Astrocyte of the cerebellum (primary cell): ENCODE results near the gene GPR142.

Experiments
- DNase-seq: peaks from one replicate; pipeline ENCODE4 v3.0.0-alpha.2; 2011; ENCODE audit warnings: low read depth
- H3K4me3 ChIP-seq: 2 replicates; pipeline ENCODE4 v1.5.1; 2011; ENCODE audit warnings: mild to moderate bottlenecking, low read depth, low read length, moderate library complexity
- in situ Hi-C: cut with HindIII; loops from 2 replicates; pipeline ENCODE4 v1.10.0; 2017; ENCODE audit warnings: low sequenced_read_pairs
- TF ChIP-seq, protein P1 (sequence below): IDR thresholded peaks from 2 replicates; pipeline ENCODE4 v1.5.1; 2012; ENCODE audit warnings: low read length, low read depth, moderate library complexity, mild to moderate bottlenecking; ENCODE audit errors: missing control alignments

The GPR142 gene

GRCh38 chr17:74335529-74336062 lies 31.7 kb upstream of the GPR142 start:
- DNase-seq, result no peak
- H3K4me3 ChIP-seq, result no peak overlapping the region
- TF ChIP-seq, protein P1, sequence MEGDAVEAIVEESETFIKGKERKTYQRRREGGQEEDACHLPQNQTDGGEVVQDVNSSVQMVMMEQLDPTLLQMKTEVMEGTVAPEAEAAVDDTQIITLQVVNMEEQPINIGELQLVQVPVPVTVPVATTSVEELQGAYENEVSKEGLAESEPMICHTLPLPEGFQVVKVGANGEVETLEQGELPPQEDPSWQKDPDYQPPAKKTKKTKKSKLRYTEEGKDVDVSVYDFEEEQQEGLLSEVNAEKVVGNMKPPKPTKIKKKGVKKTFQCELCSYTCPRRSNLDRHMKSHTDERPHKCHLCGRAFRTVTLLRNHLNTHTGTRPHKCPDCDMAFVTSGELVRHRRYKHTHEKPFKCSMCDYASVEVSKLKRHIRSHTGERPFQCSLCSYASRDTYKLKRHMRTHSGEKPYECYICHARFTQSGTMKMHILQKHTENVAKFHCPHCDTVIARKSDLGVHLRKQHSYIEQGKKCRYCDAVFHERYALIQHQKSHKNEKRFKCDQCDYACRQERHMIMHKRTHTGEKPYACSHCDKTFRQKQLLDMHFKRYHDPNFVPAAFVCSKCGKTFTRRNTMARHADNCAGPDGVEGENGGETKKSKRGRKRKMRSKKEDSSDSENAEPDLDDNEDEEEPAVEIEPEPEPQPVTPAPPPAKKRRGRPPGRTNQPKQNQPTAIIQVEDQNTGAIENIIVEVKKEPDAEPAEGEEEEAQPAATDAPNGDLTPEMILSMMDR, result no peak
- in situ Hi-C loops, result no loop called here

DNA sequence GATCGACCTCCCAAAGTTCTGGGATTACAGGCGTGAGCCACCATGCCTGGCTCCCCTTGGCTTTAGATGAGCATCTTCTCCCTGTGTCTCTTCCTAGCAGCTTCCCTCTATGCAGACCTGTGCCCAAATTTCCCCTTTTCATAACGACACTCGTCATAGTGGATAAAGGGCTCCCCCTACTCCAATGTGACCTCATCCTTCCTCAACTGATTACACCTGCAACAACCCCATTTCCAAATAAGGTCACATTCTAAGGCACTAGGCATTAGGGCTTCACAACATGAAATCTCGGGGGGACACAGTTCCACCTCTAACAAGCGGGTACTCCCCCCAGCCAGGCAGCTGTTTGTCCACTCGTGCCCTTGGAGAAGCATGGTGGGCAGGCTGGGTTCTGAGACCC lies 31.0 kb upstream of the GPR142 start:
- DNase-seq, result no peak
- no peak overlapping the region for H3K4me3 ChIP-seq
- in situ Hi-C loops, result no loop called here
- TF ChIP-seq, protein P1, result no peak

- no peak overlapping the region for H3K4me3 ChIP-seq
- in situ Hi-C loops, result no loop called here
- TF ChIP-seq, protein P1, result no peak
- no peak for DNase-seq
These were observed 29.3 kb upstream of the GPR142 start for GRCh38 chr17:74337834-74338500.

- no peak for DNase-seq
- TF ChIP-seq, protein P1, result no peak
- H3K4me3 ChIP-seq, result no peak overlapping the region
- in situ Hi-C loops, result no loop called here
These were observed 27.6 kb upstream of the GPR142 start for GRCh38 chr17:74339537-74340195.

- in situ Hi-C loops, result no loop called here
- no peak for DNase-seq
- TF ChIP-seq, protein P1, result no peak
- no peak overlapping the region for H3K4me3 ChIP-seq
These were observed 26.8 kb upstream of the GPR142 start for GRCh38 chr17:74340470-74341023.

DNA sequence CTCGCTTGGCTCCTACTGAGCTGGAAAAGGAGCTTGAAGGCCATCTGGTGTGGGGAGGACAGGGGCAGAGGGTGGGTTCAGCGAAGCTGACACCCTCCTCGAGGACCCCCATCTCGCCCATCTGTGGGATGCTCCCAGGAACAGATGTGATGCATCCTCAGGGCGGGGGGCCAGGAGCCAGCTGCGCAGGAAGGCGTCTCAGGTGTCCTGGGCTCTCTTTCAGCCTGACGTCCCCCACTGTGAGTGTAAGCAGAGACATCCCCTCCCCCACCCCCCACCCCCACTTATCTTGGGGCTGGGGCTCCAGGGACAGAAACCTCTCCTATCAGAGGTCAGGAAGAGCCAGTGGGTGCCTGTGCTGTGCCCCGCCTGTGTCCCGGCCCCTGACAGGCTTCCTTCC lies 25.1 kb upstream of the GPR142 start:
- no peak for DNase-seq
- in situ Hi-C loops, result no loop called here
- H3K4me3 ChIP-seq, result no peak overlapping the region
- TF ChIP-seq, protein P1, result no peak
